GM21786 (cell line): Measurements from ENCODE around the gene EMP3.
"Not testable (repeated sequence)": the region's sequence is repeated elsewhere in the genome, so short reads cannot be mapped to it uniquely, and the experiment has no call there.

Source experiments
- ATAC-seq: cut with Tn5 transposase; IDR thresholded peaks from one replicate; pipeline ENCODE4 v1.9.1; 2021; ENCODE audit not compliant: unreplicated experiment

Gene EMP3

GRCh38 chr19:48315712-48316111 lies 9.6 kb upstream of the EMP3 start:
- no peak for ATAC-seq

- not testable (repeated sequence) for ATAC-seq
These were observed 7.7 kb upstream of the EMP3 start for GRCh38 chr19:48317708-48317960.

- ATAC-seq: no peak
These were observed 6.9 kb upstream of the EMP3 start for GRCh38 chr19:48318286-48318987.

- no peak for ATAC-seq
These were observed 5.5 kb upstream of the EMP3 start for GRCh38 chr19:48319647-48320541.

GRCh38 chr19:48321372-48321621 lies 4.1 kb upstream of the EMP3 start:
- peak; percentile 46 for ATAC-seq

DNA sequence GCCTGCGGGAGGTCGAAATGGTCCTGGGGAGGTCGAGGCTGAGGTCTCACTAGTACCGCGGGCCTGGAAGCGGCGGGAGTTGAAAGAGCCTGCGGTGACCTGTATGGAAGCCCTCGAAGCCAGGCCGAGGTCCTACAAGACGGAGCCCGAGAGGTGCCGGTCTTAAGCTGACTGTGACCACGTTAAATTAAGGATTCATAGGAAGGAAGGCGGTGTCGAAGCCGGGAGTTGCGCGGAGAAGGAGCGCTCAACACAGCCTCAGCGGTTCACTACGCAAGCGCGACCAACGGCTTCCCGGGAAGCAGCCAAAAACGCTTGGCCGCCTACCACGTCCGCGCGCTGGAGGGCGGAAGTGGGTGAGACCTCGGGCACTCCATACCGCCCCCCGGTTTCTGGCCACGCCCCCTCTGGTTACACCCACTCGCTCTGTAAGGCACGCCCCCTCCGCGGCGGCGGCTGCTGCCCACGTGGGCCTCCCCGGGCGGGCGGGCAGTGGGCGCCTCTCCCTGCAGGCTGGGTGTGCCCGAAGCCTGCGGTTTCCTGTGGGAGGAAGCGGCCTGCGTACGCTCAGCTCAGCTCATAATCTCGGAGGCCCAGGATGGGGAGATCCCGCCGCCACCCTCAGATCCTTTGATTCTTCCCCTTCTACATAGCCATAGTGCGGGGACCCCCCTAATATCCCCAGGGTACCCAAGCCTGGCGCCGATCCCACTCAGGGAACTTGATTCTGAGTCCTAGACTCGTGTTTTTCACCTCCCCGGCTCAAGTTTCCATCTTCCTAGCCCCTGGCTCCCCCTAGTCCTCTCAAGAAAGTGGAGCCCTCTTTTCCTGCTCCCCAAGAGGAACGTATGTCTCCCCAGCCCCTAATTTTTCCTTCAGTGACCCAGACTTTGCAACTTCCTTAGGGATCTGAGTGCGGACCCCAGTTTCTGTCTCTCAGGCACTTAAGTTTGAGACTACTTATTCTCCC lies 3.4 kb upstream of the EMP3 start:
- ATAC-seq: peak; percentile 53

- no peak for ATAC-seq
These were observed 4.0 kb downstream of the EMP3 start for GRCh38 chr19:48329167-48329891.

DNA sequence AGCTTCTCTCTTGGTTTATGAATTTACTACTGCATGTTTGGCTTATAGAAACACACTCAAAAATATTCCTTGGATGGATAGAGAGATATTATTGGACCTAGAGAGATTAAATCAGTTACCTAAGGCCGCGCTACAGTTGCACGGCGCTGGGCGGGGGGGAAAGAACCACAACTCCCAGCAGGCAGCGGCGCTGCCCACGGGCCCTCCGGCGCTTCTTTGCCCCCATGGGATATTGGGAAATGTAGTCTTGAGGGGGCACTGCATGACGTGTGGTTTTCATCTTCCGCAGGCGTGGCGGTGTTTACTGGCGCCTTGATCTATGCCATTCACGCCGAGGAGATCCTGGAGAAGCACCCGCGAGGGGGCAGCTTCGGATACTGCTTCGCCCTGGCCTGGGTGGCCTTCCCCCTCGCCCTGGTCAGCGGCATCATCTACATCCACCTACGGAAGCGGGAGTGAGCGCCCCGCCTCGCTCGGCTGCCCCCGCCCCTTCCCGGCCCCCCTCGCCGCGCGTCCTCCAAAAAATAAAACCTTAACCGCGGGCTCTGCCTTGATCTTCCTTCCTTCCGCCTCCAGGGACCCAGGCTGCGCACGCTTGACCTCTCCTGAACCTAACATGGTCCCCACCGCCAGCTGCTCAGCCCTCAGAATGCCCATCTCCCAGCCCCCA lies 4.8 kb downstream of the EMP3 start:
- ATAC-seq: no peak

- ATAC-seq: no peak
These were observed 7.0 kb downstream of the EMP3 start for GRCh38 chr19:48332351-48332661.

DNA sequence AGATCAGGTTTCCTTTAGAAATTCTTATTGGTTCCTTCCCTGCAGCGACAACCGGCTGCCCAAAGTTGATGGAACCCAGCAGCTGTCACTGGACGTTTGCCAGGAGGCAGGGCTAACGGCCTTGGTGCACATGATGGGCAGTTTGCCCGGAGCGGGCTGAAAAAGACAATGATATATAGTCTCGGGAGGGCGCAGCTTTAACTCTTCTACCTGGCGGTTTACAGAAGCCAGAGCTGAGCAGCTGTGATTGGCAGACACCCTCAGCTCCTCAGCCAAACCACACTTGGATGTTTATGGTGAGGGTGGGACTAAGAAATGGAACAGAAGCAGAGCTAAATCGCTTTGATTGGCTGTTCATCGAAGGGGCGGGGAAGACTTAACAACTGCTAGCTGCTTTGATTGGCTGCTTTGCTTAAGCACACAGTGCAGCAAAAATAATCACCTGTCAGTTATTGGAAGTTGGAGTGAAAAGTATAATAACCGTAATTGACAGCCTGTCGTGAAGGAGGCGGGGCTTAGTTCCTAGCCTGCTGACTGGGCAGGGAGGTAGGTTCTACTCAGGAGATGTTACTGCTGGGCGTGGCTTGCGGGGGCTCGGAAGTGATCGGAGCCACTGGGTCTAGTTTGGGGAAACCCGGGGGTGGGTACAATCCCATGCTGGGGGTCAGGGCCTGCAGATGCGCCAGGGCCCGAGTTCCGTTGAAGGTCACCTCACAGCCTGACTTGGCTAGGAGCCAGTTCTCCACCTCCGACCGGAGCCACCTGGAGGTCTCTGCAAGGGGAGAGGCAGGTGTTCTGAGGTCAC lies 7.5 kb downstream of the EMP3 start:
- peak; percentile 56 for ATAC-seq

GRCh38 chr19:48333467-48334384 lies 8.4 kb downstream of the EMP3 start:
- peak; percentile 42 for ATAC-seq

- no peak for ATAC-seq
These were observed 13.0 kb downstream of the EMP3 start for GRCh38 chr19:48338253-48338755.

DNA sequence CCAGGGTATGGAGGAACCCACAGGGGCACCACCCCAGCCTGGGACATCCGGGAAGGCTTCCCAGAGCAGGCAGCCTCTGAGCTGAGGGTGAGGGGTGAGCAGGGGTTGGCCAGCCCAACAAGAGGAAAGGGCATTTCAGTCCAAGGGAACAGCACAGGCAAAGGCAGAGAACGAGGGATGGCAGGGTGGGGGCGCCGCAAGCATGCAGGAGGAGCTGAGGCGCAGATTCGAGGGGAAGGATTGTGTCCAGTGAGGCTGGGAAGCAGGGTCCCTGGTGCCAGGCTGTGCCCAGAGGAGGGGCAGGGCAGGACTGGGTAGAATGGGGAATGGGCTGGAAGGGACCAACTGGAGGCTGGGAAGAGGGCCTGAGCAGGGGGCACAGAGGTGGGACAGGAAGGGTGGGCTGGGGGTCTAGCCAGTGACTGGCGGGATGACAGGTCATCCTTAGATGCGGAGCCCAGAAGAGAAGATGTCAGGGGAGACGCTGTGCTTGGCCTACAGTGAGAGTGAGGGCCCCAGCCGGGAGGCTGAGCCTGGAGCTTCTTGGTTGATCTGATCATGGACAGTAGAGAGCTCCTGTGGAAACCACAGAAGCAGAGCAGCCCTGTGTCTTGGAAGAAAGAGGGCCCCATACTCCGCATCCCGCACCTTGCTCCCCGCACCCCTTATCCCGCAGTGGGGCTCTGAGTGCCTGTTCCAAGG lies 13.6 kb downstream of the EMP3 start:
- no peak for ATAC-seq

- no peak for ATAC-seq
These were observed 15.6 kb downstream of the EMP3 start for GRCh38 chr19:48340995-48341394.

DNA sequence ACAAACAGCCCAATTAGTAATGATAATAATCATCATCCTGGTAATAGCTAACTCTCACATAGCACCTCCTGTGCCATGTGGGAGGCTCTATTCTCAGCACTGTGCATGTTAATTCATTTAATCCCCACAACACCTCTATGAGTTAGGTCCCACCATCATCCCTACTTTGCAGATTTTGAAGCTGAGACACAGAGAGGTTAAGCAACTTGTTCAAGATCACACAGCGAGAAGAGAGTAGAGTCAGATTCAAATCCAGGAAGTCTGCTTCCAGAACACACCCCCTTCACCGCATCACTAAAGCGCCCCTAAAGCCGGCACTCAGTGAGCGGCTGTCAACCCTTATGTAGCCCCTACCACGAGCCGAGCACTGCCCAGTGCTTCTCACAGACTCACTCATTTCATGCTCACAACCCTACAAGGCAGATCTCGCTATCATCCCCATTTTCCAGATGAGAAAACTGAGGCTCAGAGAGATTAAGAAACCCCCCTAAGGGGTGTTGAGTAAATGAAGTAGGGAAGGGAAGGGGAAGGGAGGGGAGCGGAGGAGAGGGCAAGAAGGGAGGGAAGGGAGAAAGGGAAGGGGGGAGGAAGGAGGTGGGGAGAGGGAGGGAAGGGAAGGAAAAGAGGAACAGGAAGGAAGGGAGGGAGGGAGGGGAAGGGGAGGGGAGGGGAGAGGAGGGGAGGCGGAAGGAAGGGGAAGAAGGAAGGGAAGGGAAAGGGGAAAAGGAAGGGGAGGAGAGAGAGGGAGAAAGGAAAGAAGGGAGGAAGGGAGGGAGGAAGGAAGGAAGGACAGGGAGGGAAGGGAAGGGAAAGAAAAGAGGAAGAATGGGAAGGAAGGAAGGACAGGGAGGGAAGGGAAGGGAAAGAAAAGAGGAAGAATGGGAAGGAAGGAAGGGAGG lies 16.4 kb downstream of the EMP3 start:
- ATAC-seq: no peak

GRCh38 chr19:48342414-48342738 lies 17.0 kb downstream of the EMP3 start:
- ATAC-seq: no peak
